Peyer's patch (tissue), 4 donors: ENCODE data around the gene NDUFAF4.

Experiments used
- CTCF ChIP-seq, 6 experiments: fragments of 450-650 bp in 4 of 6; fragments of 200-600 bp in 2 of 6; sonication (generic) in 1 of 6; IDR thresholded peaks; one replicate each; pipeline ENCODE4 v1.5.1; 2017 to 2019; ENCODE audit warnings: antibody characterized with exemption in 6 of 6, mild to moderate bottlenecking in 3 of 6, moderate library complexity in 1 of 6
- POLR2A ChIP-seq, 2 donors: fragments of 450-650 bp; IDR thresholded peaks; one replicate each; pipeline ENCODE4 v1.5.1; 2017; ENCODE audit warnings: antibody characterized with exemption in 2 of 2, mild to moderate bottlenecking in 2 of 2, moderate library complexity in 2 of 2

GRCh38 chr6:96947055-96947454 lies 49.4 kb upstream of the NDUFAF4 start:
- no peak for TF ChIP-seq CTCF (IDR thresholded peaks at IDR 0.05)
- no peak for TF ChIP-seq POLR2A (IDR thresholded peaks at IDR 0.05)
